HepG2 (cell line): ENCODE measurements around the gene B9D2. TPM values are rescaled to one million over a fixed set of nuclear protein-coding genes. Genes with fewer than 3 reads are reported as not detected.
A peak's percentile ranks its signal among the peaks of the same experiment; 100 is the strongest.

ENCODE experiments used
- AKAP8 ChIP-seq: sonication (generic); formaldehyde crosslinking; IDR thresholded peaks from 2 replicates; pipeline ENCODE4 v1.5.1; 2020; ENCODE audit warnings: mild to moderate bottlenecking, missing genetic modification reagents
- ATF7 ChIP-seq, 2 experiments: fragments of 450-650 bp in 1 of 2; sonication (generic) in 1 of 2; formaldehyde crosslinking in 1 of 2; IDR thresholded peaks; 2 replicates each; pipeline versions ENCODE4 v1.4.0 to v1.6.1; 2016 to 2020; ENCODE audit warnings: antibody characterized with exemption in 1 of 2, mild to moderate bottlenecking in 1 of 2, missing genetic modification reagents in 1 of 2
- GATAD1 ChIP-seq: IDR thresholded peaks from 2 replicates; pipeline ENCODE4 v1.6.1; 2016; ENCODE audit warnings: missing genetic modification reagents, missing compliant biosample characterization
- GATAD2A ChIP-seq: IDR thresholded peaks from 2 replicates; pipeline ENCODE4 v1.6.1; 2016
- HOXA7 ChIP-seq: sonication (generic); formaldehyde crosslinking; IDR thresholded peaks from 2 replicates; pipeline ENCODE4 v1.8.1; 2022; ENCODE audit warnings: mild to moderate bottlenecking, missing genetic modification reagents, moderate library complexity
- ISL2 ChIP-seq: sonication (generic); formaldehyde crosslinking; IDR thresholded peaks from 2 replicates; pipeline ENCODE4 v1.5.0; 2020; ENCODE audit warnings: missing genetic modification reagents
- KDM5A ChIP-seq: fragments of 200-600 bp; sonication (generic); IDR thresholded peaks from 2 replicates; pipeline ENCODE4 v1.7.0; 2018; ENCODE audit warnings: antibody characterized with exemption, mild to moderate bottlenecking, low read length, borderline replicate concordance
- POLR2G ChIP-seq: fragments of 200-400 bp; formaldehyde crosslinking; IDR thresholded peaks from 2 replicates; pipeline ENCODE4 v1.6.1; 2018; ENCODE audit warnings: mild to moderate bottlenecking, low read depth, low read length, moderate library complexity
- STAG1 ChIP-seq: sonication (generic); formaldehyde crosslinking; IDR thresholded peaks from 2 replicates; pipeline ENCODE4 v1.4.0; 2020; ENCODE audit warnings: missing genetic modification reagents
- TCF7 ChIP-seq: sonication (generic); IDR thresholded peaks from 2 replicates; pipeline ENCODE4 v1.6.1; 2016; ENCODE audit warnings: antibody characterized with exemption, low read depth
- THAP7 ChIP-seq: sonication (generic); formaldehyde crosslinking; IDR thresholded peaks from 2 replicates; pipeline ENCODE4 v1.8.1; 2023; ENCODE audit warnings: mild to moderate bottlenecking, missing genetic modification reagents
- U2AF2 ChIP-seq: fragments of 200-400 bp; formaldehyde crosslinking; IDR thresholded peaks from 2 replicates; pipeline ENCODE4 v1.6.1; 2017; ENCODE audit warnings: low read depth, mild to moderate bottlenecking, low read length
- ZC3H13 ChIP-seq: sonication (generic); formaldehyde crosslinking; IDR thresholded peaks from 2 replicates; pipeline ENCODE4 v1.8.1; 2023; ENCODE audit warnings: mild to moderate bottlenecking, missing genetic modification reagents, moderate library complexity
- ZMAT3 ChIP-seq: sonication (generic); formaldehyde crosslinking; conservative IDR thresholded peaks from 2 replicates; pipeline ENCODE4 v1.7.0; 2021; ENCODE audit warnings: missing genetic modification reagents
- ZNF777 ChIP-seq: sonication (generic); formaldehyde crosslinking; IDR thresholded peaks from 2 replicates; pipeline ENCODE4 v1.4.0; 2020; ENCODE audit warnings: missing genetic modification reagents
- ZSCAN31 ChIP-seq: sonication (generic); formaldehyde crosslinking; IDR thresholded peaks from 2 replicates; pipeline ENCODE4 v1.5.0; 2020; ENCODE audit warnings: low read depth, mild to moderate bottlenecking, missing genetic modification reagents
- ZXDC ChIP-seq: sonication (generic); formaldehyde crosslinking; IDR thresholded peaks from 2 replicates; pipeline ENCODE4 v1.5.0; 2020; ENCODE audit warnings: mild to moderate bottlenecking, missing genetic modification reagents
- polyA plus RNA-seq, 8 experiments: library from polyadenylated mRNA; depleted of rRNA in 3 of 8; stranded (reverse) in 7 of 8; unstranded in 1 of 8; fragments of >200 nt; fragmentation: Illumina TruSeq in 4 of 8; extraction: Trizol in 4 of 8; gene quantifications; 2 replicates each; pipeline versions ENCODE4 v1.2.1 to v1.2.3, GENCODE V29; 2011 to 2016; ENCODE audit warnings: low read depth in 4 of 8, missing spikeins in 1 of 8, mixed read lengths in 1 of 8; ENCODE audit not compliant: insufficient read depth in 1 of 8
- total RNA-seq, 5 experiments: library from RNA; depleted of rRNA; stranded (reverse); fragments of >200 nt; fragmentation: Illumina TruSeq; extraction: Trizol; gene quantifications; 2 replicates each; pipeline ENCODE4 v1.2.3, GENCODE V29; 2016; ENCODE audit warnings: low read depth in 1 of 5
- TF ChIP-seq, protein P1 (sequence below): sonication (generic); formaldehyde crosslinking; IDR thresholded peaks from 2 replicates; pipeline ENCODE4 v1.5.0; 2020; ENCODE audit warnings: mild to moderate bottlenecking, missing genetic modification reagents, borderline replicate concordance
- TF ChIP-seq, protein P2 (sequence below): sonication (generic); formaldehyde crosslinking; IDR thresholded peaks from 2 replicates; pipeline ENCODE4 v1.5.0; 2020; ENCODE audit warnings: mild to moderate bottlenecking, missing genetic modification reagents, moderate library complexity
- TF ChIP-seq, protein P3 (sequence below): IDR thresholded peaks from 2 replicates; pipeline ENCODE4 v1.6.1; 2012; ENCODE audit warnings: inconsistent platforms

B9D2 gene
- total and polyA plus RNA-seq, 2 of the 13 experiments (the other 11 are each of a cell fraction or from before 2014, with no cell fraction given), result 3.1 to 4.4 TPM

DNA sequence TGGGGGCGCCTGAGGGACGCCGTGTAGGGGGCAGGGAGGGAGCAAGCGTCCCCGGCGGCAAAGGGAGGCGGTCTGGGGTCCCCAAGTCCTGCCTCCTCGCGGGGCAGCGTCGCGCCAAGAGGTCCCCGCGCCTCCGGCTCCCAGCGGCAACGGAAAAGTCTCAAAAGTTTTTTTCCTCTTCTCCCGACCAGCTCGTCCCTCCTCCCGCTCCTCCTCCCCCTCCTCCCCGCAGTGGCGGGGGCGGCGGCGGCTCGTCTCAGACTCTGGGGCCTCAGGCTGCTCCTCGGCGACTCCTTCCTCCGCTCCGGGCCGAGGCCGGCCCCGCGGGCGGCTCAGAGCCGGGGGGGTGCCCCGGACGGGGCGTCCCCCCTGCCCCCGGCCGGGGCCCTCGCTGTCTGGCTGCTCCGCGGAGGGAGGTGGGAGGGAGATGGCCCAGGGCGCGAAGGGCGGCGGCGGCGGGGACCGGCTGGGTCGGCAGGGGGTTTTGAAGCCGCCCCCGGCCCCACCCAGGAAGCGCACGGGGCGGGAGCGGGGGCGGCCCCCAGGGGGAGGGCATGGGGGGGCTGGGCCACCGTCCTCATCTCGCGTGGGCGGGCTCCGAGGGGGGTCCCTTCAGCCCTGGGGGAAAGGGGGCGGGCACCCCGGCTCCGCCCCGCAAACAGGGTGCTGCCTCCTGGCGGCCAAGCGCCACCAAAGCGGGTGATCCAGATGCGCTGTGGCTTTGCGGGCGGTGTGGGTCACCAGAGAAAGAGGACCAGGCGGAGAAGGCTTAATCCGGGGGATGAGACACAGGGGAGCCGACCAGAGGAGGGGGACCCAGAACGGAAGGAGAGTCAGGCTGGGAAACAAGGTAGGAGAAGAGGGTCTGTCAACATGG is 10.2 kb downstream of the B9D2 start, which contains the start of gene TGFB1 (continued):
- TF ChIP-seq AKAP8 (CRISPR knock-in tag), result no peak
- peak; percentile 73 for TF ChIP-seq POLR2G
- TF ChIP-seq ZNF777 (CRISPR knock-in tag), result 0 out of 2 replicates have a peak, but pooled peaks have one; percentile 14
- TF ChIP-seq ZC3H13 (CRISPR knock-in tag), result peak; percentile 30; the same call in 1 of the 2 replicates
- 0 out of 2 replicates have a peak, but pooled peaks have one; percentile 7 for TF ChIP-seq ZSCAN31
- no peak for TF ChIP-seq ATF7 (IDR thresholded peaks at IDR 0.05)
- TF ChIP-seq ATF7 (CRISPR knock-in tag; IDR thresholded peaks at IDR 0.05), result no peak
- no peak for TF ChIP-seq ISL2 (CRISPR knock-in tag)
- TF ChIP-seq, protein P1, sequence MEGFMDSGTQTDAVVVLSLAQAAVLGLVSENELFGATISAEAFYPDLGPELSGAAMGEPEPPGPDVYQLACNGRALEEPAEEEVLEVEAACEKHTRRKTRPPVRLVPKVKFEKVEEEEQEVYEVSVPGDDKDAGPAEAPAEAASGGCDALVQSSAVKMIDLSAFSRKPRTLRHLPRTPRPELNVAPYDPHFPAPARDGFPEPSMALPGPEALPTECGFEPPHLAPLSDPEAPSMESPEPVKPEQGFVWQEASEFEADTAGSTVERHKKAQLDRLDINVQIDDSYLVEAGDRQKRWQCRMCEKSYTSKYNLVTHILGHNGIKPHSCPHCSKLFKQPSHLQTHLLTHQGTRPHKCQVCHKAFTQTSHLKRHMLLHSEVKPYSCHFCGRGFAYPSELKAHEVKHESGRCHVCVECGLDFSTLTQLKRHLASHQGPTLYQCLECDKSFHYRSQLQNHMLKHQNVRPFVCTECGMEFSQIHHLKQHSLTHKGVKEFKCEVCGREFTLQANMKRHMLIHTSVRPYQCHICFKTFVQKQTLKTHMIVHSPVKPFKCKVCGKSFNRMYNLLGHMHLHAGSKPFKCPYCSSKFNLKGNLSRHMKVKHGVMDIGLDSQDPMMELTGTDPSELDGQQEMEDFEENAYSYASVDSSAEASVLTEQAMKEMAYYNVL, result no peak
- TF ChIP-seq, protein P2, sequence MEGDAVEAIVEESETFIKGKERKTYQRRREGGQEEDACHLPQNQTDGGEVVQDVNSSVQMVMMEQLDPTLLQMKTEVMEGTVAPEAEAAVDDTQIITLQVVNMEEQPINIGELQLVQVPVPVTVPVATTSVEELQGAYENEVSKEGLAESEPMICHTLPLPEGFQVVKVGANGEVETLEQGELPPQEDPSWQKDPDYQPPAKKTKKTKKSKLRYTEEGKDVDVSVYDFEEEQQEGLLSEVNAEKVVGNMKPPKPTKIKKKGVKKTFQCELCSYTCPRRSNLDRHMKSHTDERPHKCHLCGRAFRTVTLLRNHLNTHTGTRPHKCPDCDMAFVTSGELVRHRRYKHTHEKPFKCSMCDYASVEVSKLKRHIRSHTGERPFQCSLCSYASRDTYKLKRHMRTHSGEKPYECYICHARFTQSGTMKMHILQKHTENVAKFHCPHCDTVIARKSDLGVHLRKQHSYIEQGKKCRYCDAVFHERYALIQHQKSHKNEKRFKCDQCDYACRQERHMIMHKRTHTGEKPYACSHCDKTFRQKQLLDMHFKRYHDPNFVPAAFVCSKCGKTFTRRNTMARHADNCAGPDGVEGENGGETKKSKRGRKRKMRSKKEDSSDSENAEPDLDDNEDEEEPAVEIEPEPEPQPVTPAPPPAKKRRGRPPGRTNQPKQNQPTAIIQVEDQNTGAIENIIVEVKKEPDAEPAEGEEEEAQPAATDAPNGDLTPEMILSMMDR, result peak; percentile 93
- TF ChIP-seq HOXA7 (CRISPR knock-in tag), result 0 out of 2 replicates have a peak, but pooled peaks have one; percentile 36
- TF ChIP-seq TCF7, result peak; percentile 34; the same call in 1 of the 2 replicates
- TF ChIP-seq GATAD1 (CRISPR knock-in tag), result peak; percentile 12; the same call in 1 of the 2 replicates
- TF ChIP-seq, protein P3, sequence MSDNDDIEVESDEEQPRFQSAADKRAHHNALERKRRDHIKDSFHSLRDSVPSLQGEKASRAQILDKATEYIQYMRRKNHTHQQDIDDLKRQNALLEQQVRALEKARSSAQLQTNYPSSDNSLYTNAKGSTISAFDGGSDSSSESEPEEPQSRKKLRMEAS, result peak; percentile 72
- TF ChIP-seq ZXDC (CRISPR knock-in tag), result 0 out of 2 replicates have a peak, but pooled peaks have one; percentile 21
- TF ChIP-seq THAP7 (CRISPR knock-in tag), result peak; percentile 74; the same call in 1 of the 2 replicates
- TF ChIP-seq ZMAT3 (CRISPR knock-in tag), result 0 out of 2 replicates have a peak, but pooled peaks have one; percentile 63
- no peak for TF ChIP-seq U2AF2
- peak; percentile 50 for TF ChIP-seq STAG1
- TF ChIP-seq KDM5A, result peak; percentile 45; the same call in 1 of the 2 replicates
- peak; percentile 72 for TF ChIP-seq GATAD2A (CRISPR knock-in tag)
